ENCODE measurements around the gene ACSF2. TPM values are rescaled to one million over a fixed set of nuclear protein-coding genes. Genes with fewer than 3 reads are reported as not detected.
"Not testable (repeated sequence)": the region's sequence is repeated elsewhere in the genome, so short reads cannot be mapped to it uniquely, and the experiment has no call there.

ACSF2 gene
- total RNA-seq, 1 donor from 2014 or later: 18.2 TPM

GRCh38 chr17:50469208-50469605, 43.2 kb downstream of the ACSF2 start:
- Histone ChIP-seq H3K9me3 (replicated peaks) (no peaks in the 10 kb centered on the region), H3K36me3 (peaks cover 3% of the 10 kb centered on the region), H3K4me3 (peak overlapping the region; percentile 61), H3K27ac (replicated peaks) (no peak overlapping the region), H3K4me1 (peaks cover 15% of the 10 kb centered on the region), H3K27me3 (ENCODE audit: low read depth) (peaks cover 32% of the 10 kb centered on the region)
- no peak for DNase-seq
- TF ChIP-seq, protein P1, sequence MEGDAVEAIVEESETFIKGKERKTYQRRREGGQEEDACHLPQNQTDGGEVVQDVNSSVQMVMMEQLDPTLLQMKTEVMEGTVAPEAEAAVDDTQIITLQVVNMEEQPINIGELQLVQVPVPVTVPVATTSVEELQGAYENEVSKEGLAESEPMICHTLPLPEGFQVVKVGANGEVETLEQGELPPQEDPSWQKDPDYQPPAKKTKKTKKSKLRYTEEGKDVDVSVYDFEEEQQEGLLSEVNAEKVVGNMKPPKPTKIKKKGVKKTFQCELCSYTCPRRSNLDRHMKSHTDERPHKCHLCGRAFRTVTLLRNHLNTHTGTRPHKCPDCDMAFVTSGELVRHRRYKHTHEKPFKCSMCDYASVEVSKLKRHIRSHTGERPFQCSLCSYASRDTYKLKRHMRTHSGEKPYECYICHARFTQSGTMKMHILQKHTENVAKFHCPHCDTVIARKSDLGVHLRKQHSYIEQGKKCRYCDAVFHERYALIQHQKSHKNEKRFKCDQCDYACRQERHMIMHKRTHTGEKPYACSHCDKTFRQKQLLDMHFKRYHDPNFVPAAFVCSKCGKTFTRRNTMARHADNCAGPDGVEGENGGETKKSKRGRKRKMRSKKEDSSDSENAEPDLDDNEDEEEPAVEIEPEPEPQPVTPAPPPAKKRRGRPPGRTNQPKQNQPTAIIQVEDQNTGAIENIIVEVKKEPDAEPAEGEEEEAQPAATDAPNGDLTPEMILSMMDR (IDR thresholded peaks at IDR 0.05; ENCODE audit: borderline replicate concordance): no peak
- intact Hi-C loops (cut with micrococcal nuclease): no loop called here

DNA sequence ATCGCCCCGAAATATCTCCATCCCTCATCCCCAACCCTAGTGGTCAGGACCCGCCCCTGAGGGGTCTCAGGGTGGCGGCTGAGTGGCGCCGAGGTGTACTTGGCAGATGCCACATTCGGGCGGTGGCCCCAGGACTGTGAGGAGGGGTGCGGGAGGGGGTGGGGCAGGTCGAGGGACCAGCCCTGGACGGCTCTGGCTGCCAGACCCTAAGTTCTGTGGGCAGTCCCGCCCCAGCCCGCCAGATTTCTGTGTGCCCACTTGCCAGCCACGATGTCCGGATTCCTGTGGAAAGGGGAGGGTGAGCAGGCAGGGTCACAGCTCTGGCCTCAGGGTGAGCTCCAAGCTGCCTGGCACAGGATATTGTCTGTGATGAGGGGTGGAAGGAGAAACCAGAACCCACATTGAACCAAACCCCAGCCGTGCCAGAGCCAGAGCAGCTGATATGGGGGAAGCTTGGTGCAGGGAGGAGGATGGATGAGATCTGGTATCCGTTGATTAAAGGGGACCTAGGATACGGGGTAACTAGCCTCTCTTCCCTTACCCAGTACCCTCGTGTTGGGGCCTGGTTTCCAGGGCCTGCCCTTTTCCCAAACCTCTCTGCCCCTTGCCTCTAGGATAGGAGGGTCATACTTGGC, 43.8 kb downstream of the ACSF2 start:
- no peak for DNase-seq
- H3K27me3 ChIP-seq (ENCODE audit: low read depth): peaks cover 32% of the 10 kb centered on the region
- intact Hi-C loops (cut with micrococcal nuclease): no loop called here
- H3K36me3 ChIP-seq: peaks cover 3% of the 10 kb centered on the region
- TF ChIP-seq, protein P1 (IDR thresholded peaks at IDR 0.05; ENCODE audit: borderline replicate concordance): no peak
- H3K4me1 ChIP-seq: peaks cover 19% of the 10 kb centered on the region
- no peak overlapping the region for H3K27ac ChIP-seq (replicated peaks)
- H3K4me3 ChIP-seq: no peak overlapping the region
- no peaks in the 10 kb centered on the region for H3K9me3 ChIP-seq (replicated peaks)

- no peak overlapping the region for H3K27ac ChIP-seq (replicated peaks)
- no peak overlapping the region for H3K4me3 ChIP-seq
- H3K36me3 ChIP-seq: peaks cover 3% of the 10 kb centered on the region
- TF ChIP-seq, protein P1 (IDR thresholded peaks at IDR 0.05; ENCODE audit: borderline replicate concordance): no peak
- DNase-seq: no peak
- intact Hi-C loops (cut with micrococcal nuclease): no loop called here
- H3K9me3 ChIP-seq (replicated peaks): no peaks in the 10 kb centered on the region
- H3K27me3 ChIP-seq (ENCODE audit: low read depth): peaks cover 32% of the 10 kb centered on the region
- peaks cover 19% of the 10 kb centered on the region for H3K4me1 ChIP-seq
Observed at GRCh38 chr17:50470426-50470825, 44.4 kb downstream of the ACSF2 start.

DNA sequence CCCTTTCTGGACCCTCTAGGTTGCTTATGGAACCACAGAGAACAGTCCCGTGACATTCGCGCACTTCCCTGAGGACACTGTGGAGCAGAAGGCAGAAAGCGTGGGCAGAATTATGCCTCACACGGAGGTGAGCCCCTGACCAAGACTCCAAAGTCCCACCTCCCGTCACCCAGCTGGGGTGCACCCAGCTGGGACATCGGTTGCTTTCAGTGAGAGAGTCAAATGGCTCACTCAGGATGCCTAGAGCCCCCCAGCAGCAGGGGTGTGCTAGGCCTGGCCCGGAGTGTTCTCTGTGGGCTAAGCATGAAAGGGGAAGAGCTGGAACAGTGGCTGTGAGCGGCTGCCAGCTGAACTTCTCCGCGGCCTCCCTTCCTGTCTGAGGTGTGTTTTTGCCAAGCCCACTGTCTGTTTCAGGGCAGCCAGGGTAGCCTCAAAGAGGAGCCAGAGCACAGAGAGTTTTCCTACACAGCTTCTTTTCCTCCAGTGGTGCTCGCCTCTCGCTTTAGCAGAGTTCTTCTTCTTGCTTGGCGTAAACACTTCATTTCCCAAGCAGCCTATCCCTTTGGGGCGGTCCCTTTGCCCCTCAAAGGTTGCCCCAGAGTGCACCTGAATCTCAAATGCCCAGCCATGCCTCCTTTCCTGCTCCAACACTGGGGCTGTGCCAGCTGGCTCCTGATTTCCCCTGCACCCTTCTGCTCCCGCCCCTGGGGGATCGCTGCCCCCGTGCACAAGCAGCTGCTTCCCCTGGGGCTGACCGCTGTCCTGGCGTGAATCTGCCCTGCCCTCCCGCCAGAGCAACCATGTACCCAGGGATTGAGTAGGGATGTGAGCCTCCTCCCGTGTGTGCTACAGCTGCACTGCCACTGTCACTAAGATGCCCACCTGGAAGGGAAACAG, 45.2 kb downstream of the ACSF2 start:
- Histone ChIP-seq H3K4me1 (peaks cover 19% of the 10 kb centered on the region), H3K9me3 (replicated peaks) (no peaks in the 10 kb centered on the region), H3K27ac (replicated peaks) (no peak overlapping the region), H3K4me3 (no peak overlapping the region), H3K36me3 (peaks cover 3% of the 10 kb centered on the region), H3K27me3 (ENCODE audit: low read depth) (peaks cover 32% of the 10 kb centered on the region)
- intact Hi-C loops (cut with micrococcal nuclease): no loop called here
- no peak for DNase-seq
- TF ChIP-seq, protein P1 (IDR thresholded peaks at IDR 0.05; ENCODE audit: borderline replicate concordance): no peak

- no peak for DNase-seq
- TF ChIP-seq, protein P1 (IDR thresholded peaks at IDR 0.05; ENCODE audit: borderline replicate concordance): no peak
- Histone ChIP-seq H3K36me3 (peaks cover 3% of the 10 kb centered on the region), H3K9me3 (replicated peaks) (no peaks in the 10 kb centered on the region), H3K27ac (replicated peaks) (no peak overlapping the region), H3K4me3 (no peak overlapping the region), H3K27me3 (ENCODE audit: low read depth) (peaks cover 34% of the 10 kb centered on the region), H3K4me1 (peaks cover 19% of the 10 kb centered on the region)
- intact Hi-C loops (cut with micrococcal nuclease): no loop called here
Observed at GRCh38 chr17:50472286-50472685, 46.3 kb downstream of the ACSF2 start.

DNA sequence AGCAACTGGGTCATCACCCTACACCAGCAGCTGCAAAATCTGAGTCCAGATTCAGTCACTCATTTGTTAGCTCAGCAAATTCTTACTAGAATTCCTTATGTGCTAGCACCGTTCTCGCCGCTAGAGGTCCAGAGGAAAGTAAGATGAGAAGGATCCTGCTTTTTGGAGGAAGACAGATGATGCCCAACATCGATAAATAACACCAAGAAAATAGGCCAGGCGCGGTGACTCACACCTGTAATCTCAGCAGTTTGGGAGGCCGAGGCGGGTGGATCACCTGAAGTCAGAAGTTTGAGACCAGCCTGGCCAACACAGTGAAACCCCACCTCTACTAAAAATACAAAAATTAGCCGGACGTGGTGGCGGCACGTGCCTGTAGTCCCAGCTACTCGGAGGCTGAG, 46.7 kb downstream of the ACSF2 start:
- Histone ChIP-seq H3K27me3 (ENCODE audit: low read depth) (peaks cover 32% of the 10 kb centered on the region), H3K4me1 (peaks cover 20% of the 10 kb centered on the region)
- H3K36me3 ChIP-seq; H3K9me3 ChIP-seq (replicated peaks); DNase-seq; H3K4me3 ChIP-seq; intact Hi-C loops (cut with micrococcal nuclease); H3K27ac ChIP-seq (replicated peaks): not testable (repeated sequence)

Data from left ventricle myocardium inferior (tissue), 1 donor.